GM12878 (cell line): ENCODE data around the gene ARTN. TPM values are rescaled to one million over a fixed set of nuclear protein-coding genes. Genes with fewer than 3 reads are reported as not detected.

Experiments
- ATAC-seq: fragments of 200-7000 bp; cut with Tn5 transposase; 3 replicates; pipeline ENCODE4 v1.9.1; 2020; ENCODE audit warnings: mild to moderate bottlenecking, moderate library complexity
- BruUV-seq: library from RNA; stranded (reverse); fragments of 400-500 nt; replicated peaks from 2 replicates; lab custom pipeline; 2021; lab: Mats Ljungman, UMichigan
- CTCF ChIA-PET: fragments of 300-600 bp; sonication (Branson Sonifier 250); formaldehyde crosslinking; extraction: SDS; loops from one replicate; lab custom pipeline; 2021; ENCODE audit warnings: inconsistent platforms; lab: Yijun Ruan, JAX
- POLR2A ChIA-PET: fragments of 350-600 bp; formaldehyde crosslinking; extraction: SDS; loops from one replicate; lab custom pipeline; 2021; ENCODE audit warnings: inconsistent platforms; lab: Charles Lee
- RAD21 ChIA-PET: fragments of 300-600 bp; sonication (Branson Sonifier 250); formaldehyde crosslinking; loops from one replicate; lab custom pipeline; 2023; ENCODE audit warnings: antibody characterized with exemption; ENCODE audit not compliant: unreplicated experiment; lab: Charles Lee
- SMC1A ChIA-PET: fragments of 300-600 bp; sonication (Branson Sonifier 250); formaldehyde crosslinking; loops from one replicate; lab custom pipeline; 2023; ENCODE audit not compliant: unreplicated experiment, uncharacterized antibody; lab: Charles Lee
- DNase-seq: peaks from one replicate; pipeline ENCODE4 v3.0.0-alpha.2; 2011; ENCODE audit warnings: low read depth, low spot score
- FAIRE-seq: peaks from 3 replicates; lab custom pipeline; 2011; peaks lifted over from hg19 to GRCh38; lab: Jason Lieb, UNC
- H2AFZ ChIP-seq: 2 replicates; pipeline ENCODE4 v1.6.0; 2011; ENCODE audit warnings: low read depth, low read length, control low read depth; ENCODE audit not compliant: control insufficient read depth
- H3K27ac ChIP-seq: 2 replicates; pipeline ENCODE4 v1.5.1; 2011; ENCODE audit warnings: control low read depth; ENCODE audit not compliant: control insufficient read depth, insufficient read depth
- H3K27me3 ChIP-seq, 2 experiments: replicated peaks in 1 of 2; 2 replicates each; pipeline versions ENCODE4 v1.6.0 to v1.6.1; 2011; ENCODE audit warnings: low read length in 1 of 2; ENCODE audit not compliant: control insufficient read depth in 2 of 2, insufficient read depth in 2 of 2
- H3K36me3 ChIP-seq, 2 experiments: 2 replicates each; pipeline ENCODE4 v1.5.1; 2011; ENCODE audit warnings: low read length in 1 of 2; ENCODE audit not compliant: control insufficient read depth in 2 of 2, insufficient read depth in 2 of 2
- H3K4me1 ChIP-seq: 2 replicates; pipeline ENCODE4 v1.6.1; 2011; ENCODE audit warnings: mild to moderate bottlenecking, low read length, moderate library complexity, mixed read lengths; ENCODE audit not compliant: control insufficient read depth, insufficient read depth
- H3K4me2 ChIP-seq: 2 replicates; pipeline ENCODE4 v1.6.0; 2011; ENCODE audit warnings: control low read depth; ENCODE audit not compliant: control insufficient read depth, insufficient read depth
- H3K4me3 ChIP-seq: fragments of 200-600 bp; sonication (generic); 2 replicates; pipeline ENCODE4 v1.5.1; 2016
- H3K79me2 ChIP-seq: 2 replicates; pipeline ENCODE4 v1.6.0; 2011; ENCODE audit warnings: low read length; ENCODE audit not compliant: control insufficient read depth, insufficient read depth
- H3K9ac ChIP-seq: 2 replicates; pipeline ENCODE4 v1.8.0; 2011; ENCODE audit warnings: low read length, control low read depth, mixed read lengths; ENCODE audit not compliant: control insufficient read depth, insufficient read depth
- H3K9me3 ChIP-seq: replicated peaks from 3 replicates; pipeline ENCODE4 v1.5.1; 2011; ENCODE audit warnings: mild to moderate bottlenecking, low read length; ENCODE audit not compliant: control insufficient read depth, insufficient read depth
- H4K20me1 ChIP-seq: 2 replicates; pipeline ENCODE4 v1.6.0; 2011; ENCODE audit not compliant: control insufficient read depth, insufficient read depth
- CHD4 ChIP-seq: fragments of 200-600 bp; sonication (generic); IDR thresholded peaks from 2 replicates; pipeline ENCODE4 v1.6.1; 2016; ENCODE audit warnings: mild to moderate bottlenecking
- EED ChIP-seq: sonication (generic); IDR thresholded peaks from 2 replicates; pipeline ENCODE4 v1.6.1; 2016; ENCODE audit warnings: antibody characterized with exemption, low read depth
- ELK1 ChIP-seq: IDR thresholded peaks from 2 replicates; pipeline ENCODE4 v1.6.1; 2012; ENCODE audit warnings: low read depth, low read length, improper control_type of control experiment
- GATAD2B ChIP-seq: fragments of 450-650 bp; conservative IDR thresholded peaks from 2 replicates; pipeline ENCODE4 v1.6.1; 2017; ENCODE audit warnings: low read depth, mild to moderate bottlenecking, moderate library complexity
- IKZF1 ChIP-seq: fragments of 450-650 bp; conservative IDR thresholded peaks from 2 replicates; pipeline ENCODE4 v1.6.1; 2017; ENCODE audit warnings: antibody characterized with exemption, mild to moderate bottlenecking
- JUNB ChIP-seq: IDR thresholded peaks from 2 replicates; pipeline ENCODE4 v1.6.1; 2016; ENCODE audit warnings: antibody characterized with exemption, mild to moderate bottlenecking
- MXI1 ChIP-seq: fragments of 150-350 bp; IDR thresholded peaks from 2 replicates; pipeline ENCODE4 v1.6.1; 2011; ENCODE audit warnings: low read depth, mild to moderate bottlenecking, inconsistent platforms, low read length, improper control_type of control experiment
- NBN ChIP-seq: fragments of 450-650 bp; IDR thresholded peaks from 2 replicates; pipeline ENCODE4 v1.6.1; 2016
- PBX3 ChIP-seq: IDR thresholded peaks from 2 replicates; pipeline ENCODE4 v1.6.1; 2011; ENCODE audit warnings: mild to moderate bottlenecking, low read depth, low read length, moderate library complexity; ENCODE audit not compliant: insufficient replicate concordance
- REST ChIP-seq: IDR thresholded peaks from 2 replicates; pipeline ENCODE4 v1.6.1; 2012; ENCODE audit warnings: mild to moderate bottlenecking, low read depth, low read length
- YY1 ChIP-seq: IDR thresholded peaks from 2 replicates; pipeline ENCODE4 v1.6.1; 2011; ENCODE audit warnings: low read depth, mild to moderate bottlenecking, low read length
- ZNF622 ChIP-seq: fragments of 450-650 bp; IDR thresholded peaks from 2 replicates; pipeline ENCODE4 v1.6.1; 2017; ENCODE audit warnings: mild to moderate bottlenecking, inconsistent platforms
- WGBS: methylation state at CpG from one replicate; pipeline ENCODE4 v1.1.6; 2016; ENCODE audit warnings: low lambda C conversion rate; ENCODE audit not compliant: insufficient replicate concordance, insufficient coverage; ENCODE audit errors: missing lambda C conversion rate; 5-methylcytosine and 5-hydroxymethylcytosine counted together
- in situ Hi-C: fragments of 300-500 bp; cut with MboI; formaldehyde crosslinking; loops from 9 replicates; pipeline ENCODE4 v1.14.3; 2018; ENCODE audit warnings: mixed read lengths
- intact Hi-C: fragments of 100-400 bp; cut with micrococcal nuclease; formaldehyde crosslinking; loops from one replicate; pipeline ENCODE4 v1.14.2; 2022; ENCODE audit not compliant: unreplicated experiment
- polyA plus RNA-seq, 11 experiments: library from polyadenylated mRNA; depleted of rRNA in 4 of 11; unstranded in 6 of 11; stranded (reverse) in 5 of 11; fragments of >200 nt; fragmentation: Nextera tagmentation in 4 of 11; fragmentation: Illumina TruSeq in 1 of 11; extraction: Ambion mirVana in 4 of 11; extraction: Trizol in 1 of 11; gene quantifications; 1 replicate in 1 of 11; 2 replicates in 10 of 11; pipeline versions ENCODE4 v1.2.1 to v1.2.3, GENCODE V29; 2011 to 2016; ENCODE audit warnings: inconsistent platforms in 2 of 11, missing spikeins in 2 of 11, low read depth in 1 of 11
- total RNA-seq, 4 experiments: library from RNA; depleted of rRNA in 3 of 4; stranded (reverse); fragments of >200 nt in 3 of 4; fragmentation: Illumina TruSeq in 1 of 4; extraction: Trizol in 1 of 4; gene quantifications; 2 replicates each; pipeline versions ENCODE4 v1.2.1 to v1.2.3, GENCODE V29; 2013 to 2021

ARTN gene
- total and polyA plus RNA-seq, 10 of the 15 experiments (the other 5 are each of a cell fraction or from before 2014, with no cell fraction given) = 0.06 to 2.1 (median 0.34) TPM; not detected in 1

GRCh38 chr1:43887748-43888147 is 45.9 kb upstream of the ARTN start:
- TF ChIP-seq CHD4 (no peak), IKZF1 (no peak), YY1 (no peak), ELK1 (no peak), MXI1 (no peak), NBN (no peak), ZNF622 (no peak)
- CTCF ChIA-PET = no interaction called here
- BruUV-seq = no TSS peak
- Histone ChIP-seq H3K79me2 (no peaks in the 10 kb centered on the region), H2AFZ (no peak overlapping the region), H3K4me3 (no peak overlapping the region), H3K27me3 (no peaks in the 10 kb centered on the region), H3K4me2 (no peak overlapping the region), H4K20me1 (no peaks in the 10 kb centered on the region), H3K36me3 (peaks cover 0 to 3% of the 10 kb centered on the region in 2 experiments; a peak in 1 of 4 replicates), H3K27ac (no peak overlapping the region), H3K4me1 (no peaks in the 10 kb centered on the region), H3K9ac (no peak overlapping the region), H3K9me3 (no peaks in the 10 kb centered on the region)
- DNase-seq (no peak), FAIRE-seq (no peak), ATAC-seq (no peak)
- intact Hi-C loops (no loop called here), in situ Hi-C loops (no loop called here)
- POLR2A ChIA-PET = no interaction called here
- SMC1A ChIA-PET = no interaction called here
- RAD21 ChIA-PET = no interaction called here

- H3K79me2 ChIP-seq = no peaks in the 10 kb centered on the region
- FAIRE-seq (no peak), DNase-seq (no peak), ATAC-seq (no peak)
- no peaks in the 10 kb centered on the region for H3K9me3 ChIP-seq
- H3K4me1 ChIP-seq = no peaks in the 10 kb centered on the region
- intact Hi-C loops (no loop called here), in situ Hi-C loops (no loop called here)
- H2AFZ ChIP-seq = no peak overlapping the region
- BruUV-seq = no TSS peak
- RAD21 ChIA-PET = interaction anchor here (2.0 kb wide), 1 partner anchor 127 kb away, joined by 4 read pairs; no protein-coding TSS in a partner anchor
- CTCF ChIA-PET = interaction anchor here (0.8 to 2.0 kb wide), 4 partner anchors 43 to 127 kb away, joined by 3 to 7 read pairs (median 4); partner anchors contain the start of gene ARTN
- H3K4me3 ChIP-seq = no peak overlapping the region
- no peak overlapping the region for H3K27ac ChIP-seq
- H3K36me3 ChIP-seq = peaks cover 0 to 3% of the 10 kb centered on the region in 2 experiments; a peak in 1 of 4 replicates
- 99% methylated on average over 5 of the region's 5 CpGs for WGBS
- no peaks in the 10 kb centered on the region for H3K27me3 ChIP-seq
- SMC1A ChIA-PET = interaction anchor here (1.3 to 1.5 kb wide), 3 partner anchors 9 to 127 kb away, joined by 4 to 5 read pairs (median 4); no protein-coding TSS in a partner anchor
- no peaks in the 10 kb centered on the region for H4K20me1 ChIP-seq
- POLR2A ChIA-PET = interaction anchor here (0.5 kb wide), 1 partner anchor 142 kb away, joined by 3 read pairs; no protein-coding TSS in a partner anchor
- no peak overlapping the region for H3K9ac ChIP-seq
- H3K4me2 ChIP-seq = no peak overlapping the region
- TF ChIP-seq REST (no peak), EED (no peak), GATAD2B (no peak), PBX3 (no peak), JUNB (no peak)
Observed at GRCh38 chr1:43890815-43891214, 42.8 kb upstream of the ARTN start.
